ENCODE results near the gene CMBL.

CMBL gene

DNA sequence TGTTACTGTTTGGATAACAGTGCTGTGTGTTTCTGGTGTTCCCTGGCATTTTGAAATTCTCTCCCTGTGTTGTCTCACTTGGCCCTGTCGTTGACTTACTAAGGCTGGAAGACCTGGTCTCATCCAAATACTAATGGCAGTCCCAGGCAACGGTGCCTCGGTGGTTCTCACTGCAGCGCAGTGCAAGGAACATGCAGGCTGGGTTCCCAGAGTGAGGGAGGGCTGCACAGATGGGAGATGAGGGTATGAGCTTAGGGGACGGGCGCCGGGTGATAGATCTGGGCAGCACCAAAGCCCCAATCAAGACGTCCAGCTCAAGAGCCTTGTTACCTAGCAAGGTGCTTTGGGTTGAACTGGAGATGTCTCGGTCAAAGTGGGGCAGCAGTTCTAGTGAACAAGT, 46.6 kb downstream of the CMBL start:
- H3K27me3 ChIP-seq (replicated peaks; ENCODE audit: control insufficient read depth, insufficient read depth, low read length): no peaks in the 10 kb centered on the region
- H3K4me3 ChIP-seq (replicated peaks; ENCODE audit: low read depth, low read length): no peak overlapping the region
- peaks cover 49% of the 10 kb centered on the region for H3K36me3 ChIP-seq (ENCODE audit: control insufficient read depth, insufficient read depth, low read length)
- TF ChIP-seq, protein P1, sequence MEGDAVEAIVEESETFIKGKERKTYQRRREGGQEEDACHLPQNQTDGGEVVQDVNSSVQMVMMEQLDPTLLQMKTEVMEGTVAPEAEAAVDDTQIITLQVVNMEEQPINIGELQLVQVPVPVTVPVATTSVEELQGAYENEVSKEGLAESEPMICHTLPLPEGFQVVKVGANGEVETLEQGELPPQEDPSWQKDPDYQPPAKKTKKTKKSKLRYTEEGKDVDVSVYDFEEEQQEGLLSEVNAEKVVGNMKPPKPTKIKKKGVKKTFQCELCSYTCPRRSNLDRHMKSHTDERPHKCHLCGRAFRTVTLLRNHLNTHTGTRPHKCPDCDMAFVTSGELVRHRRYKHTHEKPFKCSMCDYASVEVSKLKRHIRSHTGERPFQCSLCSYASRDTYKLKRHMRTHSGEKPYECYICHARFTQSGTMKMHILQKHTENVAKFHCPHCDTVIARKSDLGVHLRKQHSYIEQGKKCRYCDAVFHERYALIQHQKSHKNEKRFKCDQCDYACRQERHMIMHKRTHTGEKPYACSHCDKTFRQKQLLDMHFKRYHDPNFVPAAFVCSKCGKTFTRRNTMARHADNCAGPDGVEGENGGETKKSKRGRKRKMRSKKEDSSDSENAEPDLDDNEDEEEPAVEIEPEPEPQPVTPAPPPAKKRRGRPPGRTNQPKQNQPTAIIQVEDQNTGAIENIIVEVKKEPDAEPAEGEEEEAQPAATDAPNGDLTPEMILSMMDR (IDR thresholded peaks at IDR 0.05; ENCODE audit: insufficient read depth, low read length, poor library complexity, severe bottlenecking): no peak
- DNase-seq (ENCODE audit: extremely low read depth, insufficient read length): no peak

DNA sequence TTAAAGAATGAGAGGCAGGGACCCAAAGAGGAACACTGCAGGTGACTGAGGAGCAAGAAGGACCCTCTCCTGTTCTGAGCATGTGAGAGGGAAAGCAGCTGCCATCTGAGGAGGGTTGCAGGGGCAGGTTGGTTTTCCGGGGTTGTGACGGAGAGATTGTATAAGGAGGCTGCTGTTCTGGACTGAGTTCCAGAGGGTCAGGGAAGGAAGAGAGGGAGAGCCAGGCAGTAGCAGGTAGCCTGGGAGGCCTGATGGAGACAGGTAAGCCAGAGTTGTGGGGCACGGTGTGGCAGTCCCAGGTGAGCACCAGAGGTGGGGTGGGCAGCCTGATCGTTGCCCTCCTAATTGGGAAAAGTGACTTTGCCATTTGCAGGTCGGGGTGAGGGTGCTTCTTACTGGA, 47.8 kb downstream of the CMBL start:
- H3K27me3 ChIP-seq (replicated peaks; ENCODE audit: control insufficient read depth, insufficient read depth, low read length): no peaks in the 10 kb centered on the region
- H3K4me3 ChIP-seq (replicated peaks; ENCODE audit: low read depth, low read length): no peak overlapping the region
- H3K36me3 ChIP-seq (ENCODE audit: control insufficient read depth, insufficient read depth, low read length): peaks cover 50% of the 10 kb centered on the region
- TF ChIP-seq, protein P1 (IDR thresholded peaks at IDR 0.05; ENCODE audit: insufficient read depth, low read length, poor library complexity, severe bottlenecking): no peak
- no peak for DNase-seq (ENCODE audit: extremely low read depth, insufficient read length)

DNA sequence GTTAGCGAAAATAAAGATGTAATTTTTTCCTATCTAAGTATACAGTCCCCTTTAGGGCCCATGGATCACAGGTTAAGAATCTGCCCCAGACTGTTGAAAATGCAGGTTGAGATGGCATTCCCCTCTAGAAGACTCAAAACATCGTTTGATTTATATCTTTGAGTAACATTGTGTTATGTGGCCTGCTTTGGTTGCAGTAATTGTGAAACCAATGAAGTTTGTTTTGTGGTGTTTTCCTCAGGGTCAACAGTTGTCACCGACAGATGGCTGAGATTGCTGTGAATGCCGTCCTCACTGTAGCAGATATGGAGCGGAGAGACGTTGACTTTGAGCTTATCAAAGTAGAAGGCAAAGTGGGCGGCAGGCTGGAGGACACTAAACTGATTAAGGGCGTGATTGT, 49.8 kb downstream of the CMBL start:
- no peak for DNase-seq (ENCODE audit: extremely low read depth, insufficient read length)
- TF ChIP-seq, protein P1 (IDR thresholded peaks at IDR 0.05; ENCODE audit: insufficient read depth, low read length, poor library complexity, severe bottlenecking): no peak
- peaks cover 53% of the 10 kb centered on the region for H3K36me3 ChIP-seq (ENCODE audit: control insufficient read depth, insufficient read depth, low read length)
- H3K4me3 ChIP-seq (replicated peaks; ENCODE audit: low read depth, low read length): no peak overlapping the region
- H3K27me3 ChIP-seq (replicated peaks; ENCODE audit: control insufficient read depth, insufficient read depth, low read length): no peaks in the 10 kb centered on the region

DNA sequence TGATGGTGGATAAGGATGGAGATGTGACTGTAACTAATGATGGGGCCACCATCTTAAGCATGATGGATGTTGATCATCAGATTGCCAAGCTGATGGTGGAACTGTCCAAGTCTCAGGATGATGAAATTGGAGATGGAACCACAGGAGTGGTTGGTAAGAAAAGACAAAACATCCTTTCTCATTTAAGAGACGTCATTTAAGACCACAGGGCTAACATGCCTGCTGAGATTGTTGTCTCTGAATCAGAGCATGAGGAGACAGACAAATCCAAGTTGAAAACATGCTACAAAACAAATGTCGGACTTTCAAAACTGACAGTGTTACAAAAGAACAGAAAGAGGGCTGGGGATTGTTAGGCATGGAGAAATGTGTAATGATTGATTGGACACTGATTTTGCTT, 53.0 kb downstream of the CMBL start:
- Histone ChIP-seq H3K27me3 (replicated peaks; ENCODE audit: control insufficient read depth, insufficient read depth, low read length) (no peaks in the 10 kb centered on the region), H3K4me3 (replicated peaks; ENCODE audit: low read depth, low read length) (no peak overlapping the region), H3K36me3 (ENCODE audit: control insufficient read depth, insufficient read depth, low read length) (peaks cover 34% of the 10 kb centered on the region)
- no peak for DNase-seq (ENCODE audit: extremely low read depth, insufficient read length)
- TF ChIP-seq, protein P1 (IDR thresholded peaks at IDR 0.05; ENCODE audit: insufficient read depth, low read length, poor library complexity, severe bottlenecking): no peak

DNA sequence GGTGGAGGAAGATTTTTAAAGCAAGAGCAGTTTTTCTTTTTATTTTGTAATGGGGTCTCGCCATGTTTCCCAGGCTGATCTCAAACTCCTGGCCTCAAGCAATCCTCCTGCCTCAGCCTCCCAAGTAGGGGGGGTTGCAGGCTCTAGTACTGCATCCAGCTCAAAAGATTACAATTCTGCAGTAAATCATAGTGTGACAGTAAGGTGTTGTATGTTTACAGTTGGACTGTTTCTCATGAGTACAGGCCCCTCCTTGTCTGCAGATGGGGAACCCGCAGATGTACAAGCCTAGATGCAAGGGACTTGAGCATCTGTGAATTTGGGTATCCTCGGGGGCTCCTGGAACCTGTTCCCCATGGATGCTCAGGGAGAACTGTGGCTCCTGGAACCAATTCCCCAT, 54.3 kb downstream of the CMBL start:
- H3K4me3 ChIP-seq (replicated peaks; ENCODE audit: low read depth, low read length): no peak overlapping the region
- H3K36me3 ChIP-seq (ENCODE audit: control insufficient read depth, insufficient read depth, low read length): peaks cover 27% of the 10 kb centered on the region
- DNase-seq (ENCODE audit: extremely low read depth, insufficient read length): no peak
- H3K27me3 ChIP-seq (replicated peaks; ENCODE audit: control insufficient read depth, insufficient read depth, low read length): no peaks in the 10 kb centered on the region
- TF ChIP-seq, protein P1 (IDR thresholded peaks at IDR 0.05; ENCODE audit: insufficient read depth, low read length, poor library complexity, severe bottlenecking): no peak

DNA sequence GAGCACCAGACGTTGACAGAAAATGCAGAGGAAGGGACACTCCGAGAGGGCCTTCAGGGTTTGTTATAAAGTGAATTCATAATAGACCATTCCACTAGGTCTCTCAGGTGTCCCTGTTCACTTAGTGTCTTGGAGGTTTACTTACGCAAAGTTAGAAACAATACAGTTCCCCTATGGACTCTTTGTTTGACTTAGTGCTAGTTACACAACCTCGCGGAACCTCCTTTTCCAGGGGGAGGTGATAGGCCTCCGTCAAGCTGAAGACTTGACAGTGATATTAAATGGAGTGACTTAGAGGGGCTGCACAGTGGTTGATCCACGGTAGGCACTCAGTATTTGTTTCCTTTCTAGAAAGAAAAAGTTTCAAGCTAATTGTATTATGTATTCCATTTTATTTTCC, 56.3 kb downstream of the CMBL start:
- TF ChIP-seq, protein P1 (IDR thresholded peaks at IDR 0.05; ENCODE audit: insufficient read depth, low read length, poor library complexity, severe bottlenecking): no peak
- H3K36me3 ChIP-seq (ENCODE audit: control insufficient read depth, insufficient read depth, low read length): peaks cover 16% of the 10 kb centered on the region
- no peak for DNase-seq (ENCODE audit: extremely low read depth, insufficient read length)

More for the DNA sequence above, 56.3 kb downstream of the CMBL start:
- no peaks in the 10 kb centered on the region for H3K27me3 ChIP-seq (replicated peaks; ENCODE audit: control insufficient read depth, insufficient read depth, low read length)
- peak overlapping the region; percentile 96 for H3K4me3 ChIP-seq (replicated peaks; ENCODE audit: low read depth, low read length)
